HUES48 (cell line): ENCODE measurements around the gene DOCK8.

Experiments
- H3K27ac ChIP-seq: one replicate; pipeline ENCODE4 v1.7.0; 2013; ENCODE audit warnings: low read depth, low read length, inconsistent platforms
- H3K27me3 ChIP-seq: 2 replicates; pipeline ENCODE4 v1.6.1; 2013; ENCODE audit warnings: mild to moderate bottlenecking, low read length; ENCODE audit not compliant: control insufficient read depth, insufficient read depth
- H3K36me3 ChIP-seq: 2 replicates; pipeline ENCODE4 v1.6.1; 2013; ENCODE audit warnings: low read length; ENCODE audit not compliant: control insufficient read depth, insufficient read depth
- H3K4me1 ChIP-seq: 2 replicates; pipeline ENCODE4 v1.6.1; 2013; ENCODE audit warnings: mild to moderate bottlenecking, low read length; ENCODE audit not compliant: control insufficient read depth, insufficient read depth
- H3K4me3 ChIP-seq: 2 replicates; pipeline ENCODE4 v1.5.1; 2013; ENCODE audit warnings: mild to moderate bottlenecking, low read depth, low read length
- H3K9ac ChIP-seq: 2 replicates; pipeline ENCODE4 v1.6.1; 2013; ENCODE audit warnings: mild to moderate bottlenecking, low read depth, low read length, moderate library complexity
- H3K9me3 ChIP-seq: 2 replicates; pipeline ENCODE4 v1.6.1; 2013; ENCODE audit warnings: low read length; ENCODE audit not compliant: control insufficient read depth, insufficient read depth

Gene DOCK8

GRCh38 chr9:250625-251024, 36.0 kb downstream of the DOCK8 start:
- no peaks in the 10 kb centered on the region; the same call in 1 of the 2 replicates for H3K27me3 ChIP-seq
- H3K27ac ChIP-seq = no peak overlapping the region
- no peak overlapping the region for H3K4me3 ChIP-seq
- H3K4me1 ChIP-seq = no peaks in the 10 kb centered on the region
- H3K36me3 ChIP-seq = no peaks in the 10 kb centered on the region
- H3K9me3 ChIP-seq = no peaks in the 10 kb centered on the region
- no peak overlapping the region for H3K9ac ChIP-seq

GRCh38 chr9:251398-251797, 36.7 kb downstream of the DOCK8 start:
- Histone ChIP-seq H3K36me3 (no peaks in the 10 kb centered on the region), H3K4me3 (no peak overlapping the region), H3K4me1 (no peaks in the 10 kb centered on the region)

GRCh38 chr9:253539-253938, 38.9 kb downstream of the DOCK8 start:
- no peaks in the 10 kb centered on the region; the same call in 1 of the 2 replicates for H3K27me3 ChIP-seq
- no peaks in the 10 kb centered on the region for H3K36me3 ChIP-seq
- no peaks in the 10 kb centered on the region for H3K9me3 ChIP-seq
- no peak overlapping the region for H3K9ac ChIP-seq
- no peak overlapping the region for H3K4me3 ChIP-seq
- no peaks in the 10 kb centered on the region for H3K4me1 ChIP-seq
- H3K27ac ChIP-seq = no peak overlapping the region

More at GRCh38 chr9:251398-251797, 36.7 kb downstream of the DOCK8 start:
- Histone ChIP-seq H3K27ac (no peak overlapping the region), H3K9me3 (no peaks in the 10 kb centered on the region), H3K27me3 (no peaks in the 10 kb centered on the region; the same call in 1 of the 2 replicates), H3K9ac (no peak overlapping the region)

- H3K27me3 ChIP-seq = no peaks in the 10 kb centered on the region; the same call in 1 of the 2 replicates
- H3K4me3 ChIP-seq = no peak overlapping the region
- H3K36me3 ChIP-seq = no peaks in the 10 kb centered on the region
- no peak overlapping the region for H3K27ac ChIP-seq
- H3K4me1 ChIP-seq = no peaks in the 10 kb centered on the region
- H3K9me3 ChIP-seq = no peaks in the 10 kb centered on the region
- no peak overlapping the region for H3K9ac ChIP-seq
Observed at GRCh38 chr9:254516-254915, 39.9 kb downstream of the DOCK8 start.

- no peak overlapping the region for H3K9ac ChIP-seq
- no peak overlapping the region for H3K4me3 ChIP-seq
- H3K27ac ChIP-seq = no peak overlapping the region
- H3K4me1 ChIP-seq = no peaks in the 10 kb centered on the region
- no peaks in the 10 kb centered on the region for H3K9me3 ChIP-seq
- no peaks in the 10 kb centered on the region; the same call in 1 of the 2 replicates for H3K27me3 ChIP-seq
- no peaks in the 10 kb centered on the region for H3K36me3 ChIP-seq
Observed at GRCh38 chr9:257957-258356, 43.3 kb downstream of the DOCK8 start.

GRCh38 chr9:259405-260404, 45.0 kb downstream of the DOCK8 start:
- Histone ChIP-seq H3K4me1 (no peaks in the 10 kb centered on the region), H3K9ac (no peak overlapping the region), H3K27me3 (no peaks in the 10 kb centered on the region), H3K4me3 (no peak overlapping the region), H3K27ac (peak overlapping the region; percentile 89), H3K36me3 (no peaks in the 10 kb centered on the region), H3K9me3 (no peaks in the 10 kb centered on the region)

- H3K4me3 ChIP-seq = no peak overlapping the region
- H3K9ac ChIP-seq = no peak overlapping the region
- H3K27ac ChIP-seq = no peak overlapping the region
- H3K27me3 ChIP-seq = no peaks in the 10 kb centered on the region
- no peaks in the 10 kb centered on the region for H3K36me3 ChIP-seq
- H3K9me3 ChIP-seq = no peaks in the 10 kb centered on the region
- H3K4me1 ChIP-seq = no peaks in the 10 kb centered on the region
Observed at GRCh38 chr9:264231-264630, 49.6 kb downstream of the DOCK8 start.

GRCh38 chr9:265209-265870, 50.7 kb downstream of the DOCK8 start:
- Histone ChIP-seq H3K9me3 (no peaks in the 10 kb centered on the region), H3K36me3 (no peaks in the 10 kb centered on the region), H3K27ac (no peak overlapping the region), H3K9ac (no peak overlapping the region), H3K4me1 (no peaks in the 10 kb centered on the region), H3K4me3 (no peak overlapping the region), H3K27me3 (no peaks in the 10 kb centered on the region)

- Histone ChIP-seq H3K4me3 (no peak overlapping the region), H3K36me3 (no peaks in the 10 kb centered on the region), H3K4me1 (no peaks in the 10 kb centered on the region), H3K9ac (no peak overlapping the region), H3K9me3 (no peaks in the 10 kb centered on the region), H3K27me3 (no peaks in the 10 kb centered on the region), H3K27ac (no peak overlapping the region)
Observed at GRCh38 chr9:266228-266627, 51.6 kb downstream of the DOCK8 start.

GRCh38 chr9:268616-269015, 54.0 kb downstream of the DOCK8 start:
- no peak overlapping the region for H3K4me3 ChIP-seq
- no peaks in the 10 kb centered on the region for H3K27me3 ChIP-seq
- no peak overlapping the region for H3K9ac ChIP-seq
- no peak overlapping the region for H3K27ac ChIP-seq
- H3K36me3 ChIP-seq = no peaks in the 10 kb centered on the region
- H3K9me3 ChIP-seq = no peaks in the 10 kb centered on the region
- no peaks in the 10 kb centered on the region for H3K4me1 ChIP-seq
